HG03039 (cell line): ENCODE data around the gene HECW1.

ENCODE experiments used
- ATAC-seq: cut with Tn5 transposase; IDR thresholded peaks from one replicate; pipeline ENCODE4 v1.9.1; 2021; ENCODE audit warnings: mild to moderate bottlenecking, moderate library complexity; ENCODE audit not compliant: unreplicated experiment

HECW1 gene

DNA sequence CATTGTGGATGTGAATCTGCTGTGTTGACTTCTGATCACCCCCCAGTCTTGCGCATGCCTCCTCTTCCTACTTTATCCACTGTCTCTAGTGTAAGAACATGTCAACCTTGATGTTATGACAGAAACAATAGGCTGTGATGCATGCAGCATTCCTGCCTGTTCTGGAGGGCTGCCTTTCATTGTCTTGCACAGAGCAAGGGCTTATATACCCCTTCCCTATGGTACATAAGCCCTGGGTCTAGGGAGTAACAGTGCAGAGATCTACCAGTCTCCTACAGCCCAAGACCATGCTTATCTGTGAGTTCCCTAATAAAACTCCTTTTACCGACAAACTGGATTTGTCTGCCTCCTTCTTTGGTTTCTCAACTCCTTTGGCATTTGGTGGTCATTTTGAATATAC lies 293.5 kb downstream of the HECW1 start:
- no peak for ATAC-seq

DNA sequence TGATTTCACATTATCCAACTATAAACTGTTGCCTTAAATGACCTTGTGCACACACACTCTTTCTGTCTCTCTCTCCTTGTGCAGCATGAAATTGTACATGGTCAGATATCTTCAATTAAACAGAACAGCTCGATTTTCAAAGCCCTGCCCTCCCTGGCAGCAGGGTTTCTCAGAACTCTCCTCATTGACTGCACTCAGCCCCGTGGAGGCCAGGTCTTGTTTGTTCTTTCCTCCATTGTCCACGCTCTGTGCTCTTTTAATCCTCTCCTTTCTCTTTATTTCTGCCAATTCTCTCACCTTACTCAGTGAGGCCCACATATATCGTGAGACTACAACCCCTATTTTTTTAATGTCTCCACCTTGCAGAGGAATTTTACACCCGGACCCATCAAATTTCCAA lies 294.5 kb downstream of the HECW1 start:
- no peak for ATAC-seq

DNA sequence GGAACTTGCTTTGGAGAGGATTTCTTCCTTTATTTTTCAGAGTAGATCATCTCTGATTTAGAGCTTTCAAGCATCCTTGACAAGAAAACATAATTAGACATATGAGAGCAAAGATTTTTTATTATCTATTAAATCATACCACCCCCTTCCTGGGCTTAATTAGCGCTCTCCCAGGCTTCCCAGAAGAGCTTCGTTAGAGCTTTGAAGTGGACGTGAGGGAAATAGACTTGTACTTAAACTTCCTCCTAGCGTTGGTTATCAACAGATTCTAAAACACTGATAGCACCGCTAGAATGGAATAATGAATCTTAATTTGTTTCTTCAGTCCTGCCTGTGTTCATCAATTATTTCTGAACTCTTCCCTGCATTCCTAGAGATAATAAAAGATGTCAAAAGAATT lies 296.5 kb downstream of the HECW1 start:
- ATAC-seq = no peak

DNA sequence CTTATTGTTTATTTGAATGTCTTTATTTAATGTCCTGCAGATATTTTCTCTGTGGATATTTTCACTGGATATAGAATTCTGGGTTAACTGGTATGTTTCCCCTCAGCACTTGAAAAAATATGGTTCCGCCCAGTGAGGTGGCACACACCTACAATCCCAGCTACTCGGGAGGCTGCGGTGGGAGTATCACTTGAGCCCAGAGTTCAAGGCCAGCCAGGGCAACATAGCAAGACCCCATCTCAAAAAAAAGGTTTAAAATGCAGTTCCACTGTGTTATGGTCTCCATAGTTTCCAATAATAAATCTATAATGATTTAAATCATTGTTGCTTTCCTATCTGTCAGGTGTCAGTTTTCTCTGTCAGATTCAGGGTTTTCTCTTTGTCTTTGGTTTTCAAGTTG lies 305.0 kb downstream of the HECW1 start:
- ATAC-seq = no peak

DNA sequence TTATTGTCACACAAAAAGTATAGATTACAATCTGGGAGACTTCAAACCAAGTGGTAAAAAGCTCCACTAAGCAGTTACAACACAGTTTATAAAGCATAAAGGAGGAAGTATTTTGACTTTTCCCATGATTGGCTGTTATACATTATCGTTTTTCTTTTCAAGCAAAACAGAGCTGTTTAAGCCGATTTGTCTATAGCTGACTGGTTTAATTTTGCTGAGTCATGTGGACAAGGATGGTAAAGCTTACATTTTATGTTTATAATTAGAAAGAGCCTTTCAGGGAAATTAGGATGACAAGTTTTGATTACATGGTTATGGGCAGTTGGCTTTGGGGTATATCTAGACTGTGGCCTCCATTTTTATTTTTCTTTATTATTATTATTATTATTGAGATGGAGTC lies 318.0 kb downstream of the HECW1 start:
- no peak for ATAC-seq

DNA sequence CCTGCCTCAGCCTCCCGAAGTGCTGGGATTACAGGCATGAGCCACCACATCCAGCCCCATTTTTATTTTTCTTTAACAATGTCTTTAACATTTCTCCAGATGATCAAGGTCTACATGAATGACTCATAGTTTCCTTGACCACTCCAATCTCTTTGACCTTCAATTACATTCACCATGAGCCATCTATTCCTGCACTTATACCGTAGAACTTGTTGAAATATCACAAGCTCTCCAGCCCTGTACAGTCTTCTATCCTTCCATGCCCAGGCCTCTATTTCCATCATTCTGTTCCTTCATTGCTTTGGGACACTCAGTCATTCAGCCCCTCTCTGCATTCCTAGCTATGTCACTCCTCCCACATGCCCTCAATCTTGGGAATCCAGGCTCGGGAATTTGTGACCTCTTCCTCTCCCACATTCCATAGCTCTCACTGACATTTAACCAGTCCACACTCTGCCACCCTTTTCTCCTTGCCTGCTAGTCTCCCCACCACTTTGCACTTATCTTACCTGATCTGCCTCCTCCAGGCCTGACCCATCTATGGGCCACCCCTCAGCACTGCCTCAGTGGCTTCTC lies 318.7 kb downstream of the HECW1 start:
- no peak for ATAC-seq

DNA sequence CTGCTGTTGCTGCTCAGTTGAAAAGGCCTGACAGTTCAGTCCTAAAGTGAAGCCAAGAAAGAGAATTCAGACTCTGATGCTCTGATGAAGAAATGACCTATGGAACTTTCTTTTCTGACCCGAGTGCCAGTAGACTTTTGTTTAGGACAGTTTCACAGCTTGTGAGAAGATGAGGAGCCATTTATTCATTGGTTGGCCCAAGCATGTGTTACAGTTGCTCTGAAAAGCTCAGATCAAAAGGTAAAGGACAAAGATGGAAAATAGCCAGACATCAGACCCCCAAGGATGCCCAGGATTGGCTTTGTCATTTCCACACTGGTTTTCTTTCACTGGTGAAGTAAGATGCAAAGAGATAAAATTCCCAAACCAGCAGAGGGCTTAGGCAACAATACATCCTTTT lies 321.2 kb downstream of the HECW1 start:
- ATAC-seq = no peak

DNA sequence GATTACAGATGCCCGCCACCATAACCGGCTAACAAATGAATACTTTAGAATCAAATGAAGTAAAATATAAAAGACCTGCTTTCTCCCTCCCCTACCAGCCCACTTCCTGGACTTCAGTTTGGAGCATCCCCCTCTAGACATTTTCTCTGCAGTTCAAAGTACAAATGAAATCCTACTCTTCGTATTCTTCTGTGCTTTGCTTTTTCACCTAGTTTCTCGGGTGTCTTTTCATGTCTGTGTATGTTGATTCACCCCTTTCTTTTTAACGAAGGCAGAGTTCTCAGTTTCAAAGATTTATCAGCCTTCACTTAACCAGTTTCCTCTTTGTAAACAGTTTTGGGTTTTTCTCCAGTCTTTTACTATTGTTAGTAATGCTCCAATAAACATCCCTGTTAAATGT lies 324.6 kb downstream of the HECW1 start:
- ATAC-seq = no peak

DNA sequence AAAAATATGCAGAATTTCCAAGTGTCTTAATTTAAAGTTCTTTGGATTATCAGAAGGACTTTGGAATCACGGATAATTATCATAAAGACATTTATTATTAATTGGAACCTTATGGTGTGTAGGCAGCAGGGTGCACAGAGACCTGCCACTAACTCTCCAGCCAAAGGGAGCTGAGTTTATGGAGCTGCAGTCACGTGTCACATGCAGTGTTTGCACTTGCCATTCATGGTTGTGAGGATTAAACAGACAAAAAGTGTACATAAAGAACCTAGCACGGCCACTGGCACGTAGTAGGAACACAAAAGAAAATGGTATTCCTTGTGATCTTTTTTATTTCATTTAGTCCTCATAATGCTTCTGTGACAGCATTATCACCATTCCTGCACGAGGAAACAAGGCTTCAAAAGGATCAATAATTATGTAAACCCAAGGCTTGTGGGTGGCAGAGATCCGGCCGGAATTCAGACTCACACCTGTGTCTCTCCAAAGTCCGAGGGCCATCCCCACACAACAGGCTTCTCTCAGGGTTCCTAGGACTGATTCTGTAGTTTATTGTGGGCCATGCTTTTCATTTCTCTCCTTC lies 326.5 kb downstream of the HECW1 start:
- ATAC-seq = no peak

DNA sequence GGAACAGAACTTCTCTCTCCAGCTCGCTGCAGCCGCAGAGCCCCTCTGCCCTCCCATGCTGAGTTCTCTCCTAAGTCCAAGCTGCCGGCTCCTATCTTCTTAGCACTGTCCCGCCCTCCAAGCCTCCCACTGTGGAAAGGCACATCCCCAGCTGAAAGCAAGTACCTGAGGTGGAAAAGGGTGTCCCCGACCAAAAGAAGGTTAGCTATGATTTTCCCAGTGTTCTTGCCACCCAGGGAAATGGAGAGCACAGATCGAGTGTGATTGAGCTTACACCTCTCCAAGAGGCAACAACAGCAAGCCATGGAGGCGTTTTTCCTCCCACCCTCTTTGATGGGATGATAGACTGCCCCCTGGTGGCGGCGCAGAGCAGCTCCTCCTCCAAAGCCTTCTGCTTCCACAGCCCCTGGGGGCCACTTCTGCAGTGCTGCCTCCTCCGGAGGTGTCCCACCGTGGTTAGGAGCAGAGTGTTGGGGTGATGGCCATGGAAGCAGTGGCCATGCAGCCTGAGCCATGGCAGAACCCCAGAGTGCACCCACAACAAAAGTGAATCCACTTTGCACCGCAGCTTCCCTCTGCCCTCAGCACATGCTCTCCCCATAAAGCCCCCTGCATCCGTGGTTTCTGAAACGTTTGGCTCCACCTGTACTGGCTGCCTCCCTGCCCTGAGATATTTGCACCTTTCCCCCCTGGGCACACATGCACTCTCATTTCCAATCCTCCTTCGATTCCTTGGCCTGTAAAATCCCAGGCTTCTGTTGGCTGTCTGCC lies 327.4 kb downstream of the HECW1 start:
- no peak for ATAC-seq

DNA sequence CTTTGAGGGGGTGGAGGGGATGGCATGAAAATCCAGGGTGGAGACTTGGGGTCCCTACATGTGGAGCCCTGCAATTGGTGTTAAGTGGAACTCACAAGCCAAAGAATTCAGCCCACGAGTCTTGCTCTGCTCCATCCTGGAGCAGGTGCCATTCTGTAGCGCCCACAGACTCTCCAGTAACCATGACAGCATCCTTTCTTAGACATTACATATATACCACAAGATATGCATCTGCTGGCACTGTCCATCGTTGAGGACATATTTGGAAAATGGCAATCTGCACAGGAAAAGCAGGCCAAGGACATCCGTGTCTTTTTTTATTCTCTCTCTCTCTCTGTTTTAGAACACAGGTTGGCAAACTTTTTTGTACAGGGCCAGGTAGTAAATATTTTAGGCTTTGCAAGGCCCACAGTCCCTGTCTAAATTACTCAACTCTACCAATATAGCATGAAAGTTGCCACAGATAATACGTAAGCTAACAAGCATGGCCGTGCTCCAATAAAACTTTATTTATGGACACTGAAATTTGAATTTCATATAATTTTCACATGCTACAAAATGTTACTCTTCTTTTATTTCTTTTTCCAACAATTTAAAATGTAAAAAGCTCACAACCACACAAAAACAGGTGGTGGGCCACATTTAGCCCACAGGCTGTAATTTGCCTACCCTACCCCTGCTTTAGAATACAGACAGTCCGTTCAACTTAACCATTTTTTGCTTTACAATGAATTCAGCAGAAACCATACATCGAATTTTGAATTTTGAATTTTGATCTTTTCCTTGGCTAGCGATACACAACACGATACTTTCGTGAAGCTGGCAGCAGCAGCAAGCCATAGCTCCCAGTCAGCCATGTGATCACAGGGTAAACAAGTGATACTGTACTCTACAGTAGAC lies 329.0 kb downstream of the HECW1 start:
- no peak for ATAC-seq

DNA sequence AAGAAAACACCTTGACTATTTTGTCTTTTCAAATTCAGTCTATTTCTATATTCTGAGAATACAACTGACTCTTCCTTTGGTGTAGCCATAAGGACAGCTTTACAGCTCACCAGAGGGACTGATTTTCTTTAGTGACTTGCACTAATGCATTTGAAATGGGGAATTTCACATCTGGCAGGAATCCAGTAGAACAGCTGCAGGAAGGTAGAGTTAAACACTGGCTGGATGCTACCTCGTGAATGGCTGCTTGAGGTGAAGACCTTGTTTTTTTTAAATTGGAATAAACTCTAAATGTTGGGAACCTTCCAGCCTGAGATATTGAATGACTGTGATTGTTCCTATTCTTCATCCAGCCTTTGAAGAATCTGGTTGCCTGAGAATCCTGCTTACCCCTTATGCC lies 330.9 kb downstream of the HECW1 start:
- ATAC-seq = no peak

DNA sequence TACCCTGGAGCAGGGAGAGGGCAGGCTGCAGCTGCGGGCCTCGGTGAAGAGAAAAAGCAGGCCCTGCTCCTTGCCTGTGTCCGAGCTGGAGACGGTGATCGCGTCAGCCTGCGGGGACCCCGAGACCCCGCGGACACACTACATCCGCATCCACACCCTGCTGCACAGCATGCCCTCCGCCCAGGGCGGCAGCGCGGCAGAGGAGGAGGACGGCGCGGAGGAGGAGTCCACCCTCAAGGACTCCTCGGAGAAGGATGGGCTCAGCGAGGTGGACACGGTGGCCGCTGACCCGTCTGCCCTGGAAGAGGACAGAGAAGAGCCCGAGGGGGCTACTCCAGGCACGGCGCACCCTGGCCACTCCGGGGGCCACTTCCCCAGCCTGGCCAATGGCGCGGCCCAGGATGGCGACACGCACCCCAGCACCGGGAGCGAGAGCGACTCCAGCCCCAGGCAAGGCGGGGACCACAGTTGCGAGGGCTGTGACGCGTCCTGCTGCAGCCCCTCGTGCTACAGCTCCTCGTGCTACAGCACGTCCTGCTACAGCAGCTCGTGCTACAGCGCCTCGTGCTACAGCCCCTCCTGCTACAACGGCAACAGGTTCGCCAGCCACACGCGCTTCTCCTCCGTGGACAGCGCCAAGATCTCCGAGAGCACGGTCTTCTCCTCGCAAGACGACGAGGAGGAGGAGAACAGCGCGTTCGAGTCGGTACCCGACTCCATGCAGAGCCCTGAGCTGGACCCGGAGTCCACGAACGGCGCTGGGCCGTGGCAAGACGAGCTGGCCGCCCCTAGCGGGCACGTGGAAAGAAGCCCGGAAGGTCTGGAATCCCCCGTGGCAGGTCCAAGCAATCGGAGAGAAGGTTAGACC lies 332.5 kb downstream of the HECW1 start:
- no peak for ATAC-seq

DNA sequence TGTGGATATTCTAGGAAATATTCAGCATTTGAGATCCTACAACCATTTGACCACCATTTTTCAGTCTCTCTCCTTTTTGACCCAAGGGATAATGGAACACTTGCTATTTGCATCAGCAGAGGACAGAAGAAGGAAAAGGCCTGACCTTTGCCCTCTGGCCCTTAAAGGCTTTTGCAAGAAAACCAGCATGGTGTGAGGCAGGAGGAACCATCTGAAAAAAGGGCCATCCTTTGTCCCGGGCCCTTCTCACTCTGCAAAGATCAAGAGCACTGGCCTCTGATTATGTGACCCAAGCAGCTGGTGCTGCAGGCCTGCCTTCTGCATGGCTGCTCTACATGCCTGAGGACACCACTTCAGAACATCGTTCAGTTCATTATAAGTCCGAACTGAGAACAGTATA lies 337.1 kb downstream of the HECW1 start:
- ATAC-seq = no peak

DNA sequence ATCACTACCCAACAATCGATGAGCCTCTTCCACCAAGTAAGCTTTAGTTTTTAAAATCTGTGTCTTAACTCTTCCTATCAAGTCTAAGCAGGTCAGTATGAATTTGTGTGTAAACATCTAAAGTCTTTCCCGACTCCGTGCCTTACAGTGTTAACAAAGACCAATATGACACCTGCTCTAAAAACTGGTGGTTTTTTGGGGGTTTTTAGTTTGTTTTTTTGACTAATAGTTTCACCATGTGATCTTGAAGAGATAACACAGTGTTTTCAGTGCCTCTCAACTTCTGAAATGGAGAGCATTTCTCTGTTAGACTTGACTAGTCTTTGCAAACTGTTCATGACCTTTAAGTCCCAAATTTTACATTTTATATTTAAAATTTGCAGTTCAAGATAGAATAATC lies 338.4 kb downstream of the HECW1 start:
- ATAC-seq = no peak

DNA sequence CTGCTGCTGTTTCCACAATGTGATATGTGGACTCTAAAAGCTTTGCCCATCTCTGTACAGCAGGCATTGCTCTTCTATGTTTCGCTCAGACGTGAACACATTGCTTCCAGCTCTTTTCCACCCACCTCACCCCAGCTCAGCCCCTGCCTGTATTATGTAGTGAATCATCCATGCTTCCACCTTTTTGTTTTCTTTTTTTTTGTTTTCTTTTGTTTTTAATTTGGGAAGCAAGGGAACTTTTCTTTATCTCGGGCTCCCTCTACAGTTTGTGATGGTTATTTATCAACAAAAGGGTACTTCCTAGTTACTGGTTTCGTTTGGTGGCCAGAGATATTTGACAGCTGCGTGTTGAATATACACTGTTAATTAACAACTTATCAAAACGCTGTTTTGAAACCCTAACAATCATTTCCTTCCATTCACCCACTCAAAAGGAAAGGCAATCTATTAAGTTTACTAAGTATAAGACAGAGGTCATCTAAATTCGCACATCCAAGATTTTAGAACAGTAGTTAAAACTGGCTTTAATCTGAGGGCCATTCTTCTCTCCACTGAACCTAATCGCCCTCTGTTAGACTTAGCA lies 342.6 kb downstream of the HECW1 start:
- no peak for ATAC-seq

DNA sequence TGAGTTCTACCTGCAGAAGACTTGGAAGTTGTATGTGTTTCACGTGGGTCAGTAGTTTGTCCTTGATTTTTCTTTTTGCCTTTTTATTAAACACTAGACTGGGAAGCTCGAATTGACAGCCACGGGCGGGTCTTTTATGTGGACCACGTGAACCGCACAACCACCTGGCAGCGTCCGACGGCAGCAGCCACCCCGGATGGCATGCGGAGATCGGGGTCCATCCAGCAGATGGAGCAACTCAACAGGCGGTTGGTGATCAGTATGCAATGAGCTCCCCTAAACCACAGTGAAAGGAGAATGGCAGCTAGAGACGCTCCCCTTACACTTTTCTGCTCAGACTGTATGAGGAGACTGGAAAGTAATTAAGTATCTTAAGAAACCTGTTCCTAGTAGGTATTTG lies 343.8 kb downstream of the HECW1 start:
- ATAC-seq = no peak

DNA sequence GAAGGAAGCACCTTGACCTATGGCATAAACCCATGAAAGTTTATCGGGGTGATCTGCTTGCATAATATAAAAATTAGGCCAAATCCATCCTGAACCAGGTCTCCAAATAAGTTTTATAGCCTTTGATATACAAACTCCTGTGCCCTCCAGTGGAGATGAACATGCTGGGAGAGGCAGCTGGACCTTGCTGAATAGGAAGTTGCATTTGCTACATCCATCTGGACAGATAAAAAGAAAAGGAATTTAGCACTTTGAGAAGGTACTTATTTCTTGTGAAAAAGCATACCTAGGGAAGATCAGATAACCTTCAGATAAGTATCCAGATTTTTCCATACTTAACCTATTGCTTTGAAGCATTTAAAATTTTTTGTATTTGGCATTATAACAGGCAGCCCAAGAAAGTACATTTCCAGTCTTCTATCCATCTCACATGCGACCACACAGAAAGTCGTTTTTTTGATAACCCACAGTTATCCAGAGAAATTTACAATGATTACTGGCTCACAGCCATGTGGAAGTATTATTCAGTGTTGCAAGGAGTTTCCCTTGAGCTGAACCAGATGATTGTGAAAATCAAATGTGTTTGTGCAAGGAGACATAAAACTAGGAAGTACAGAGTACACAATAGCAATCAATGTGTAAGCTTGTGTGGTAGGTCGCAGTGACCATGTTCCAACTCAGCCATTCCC lies 346.0 kb downstream of the HECW1 start:
- no peak for ATAC-seq

DNA sequence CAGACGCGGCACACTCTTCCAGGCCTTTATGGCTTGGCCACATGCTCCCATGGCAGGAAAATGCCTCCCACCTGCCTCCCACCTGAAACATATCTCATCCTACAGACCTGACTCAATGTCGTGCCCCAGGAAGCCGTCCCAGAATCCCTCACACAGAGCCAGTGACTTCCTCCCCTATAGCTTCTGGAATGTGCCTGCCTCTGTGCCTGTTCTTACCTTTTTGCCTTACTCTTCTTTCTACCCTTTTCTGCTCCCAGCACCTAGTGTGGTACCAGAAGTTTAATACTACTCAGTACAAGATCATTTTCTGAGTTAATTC lies 346.5 kb downstream of the HECW1 start:
- no peak for ATAC-seq
